K562 (cell line): ENCODE results near the gene CD14. TPM values are rescaled to one million over a fixed set of nuclear protein-coding genes. Genes with fewer than 3 reads are reported as not detected.

ENCODE experiments used
- ATAC-seq: fragments of 200-7000 bp; cut with Tn5 transposase; 3 replicates; pipeline ENCODE4 v1.9.1; 2020; ENCODE audit warnings: moderate library complexity
- BruUV-seq: library from RNA; stranded (reverse); fragments of 400-500 nt; replicated peaks from 2 replicates; lab custom pipeline; 2021; lab: Mats Ljungman, UMichigan
- CTCF ChIA-PET: fragments of 300-600 bp; formaldehyde crosslinking; extraction: SDS; loops from one replicate; lab custom pipeline; 2021; ENCODE audit warnings: low intra/inter-chr PET ratio; lab: Yijun Ruan, JAX
- POLR2A ChIA-PET: fragments of 300-600, 350-650 bp; sonication (Branson Sonifier 250); formaldehyde crosslinking; extraction: SDS; loops from one replicate; lab custom pipeline; 2021; ENCODE audit warnings: antibody characterized with exemption, inconsistent platforms; lab: Yijun Ruan, JAX
- DNase-seq, 4 experiments: peaks; one replicate each; pipeline versions ENCODE4 v3.0.0 to v3.0.0-alpha.2; 2011 to 2018; ENCODE audit warnings: low spot score in 3 of 4, mixed read lengths in 3 of 4; ENCODE audit errors: extremely low read depth in 1 of 4
- FAIRE-seq: peaks from 2 replicates; lab custom pipeline; 2011; peaks lifted over from hg19 to GRCh38; lab: Jason Lieb, UNC
- H2AFZ ChIP-seq: 2 replicates; pipeline ENCODE4 v1.6.0; 2011; ENCODE audit warnings: low read depth, low read length, control low read depth, inconsistent platforms
- H3K27ac ChIP-seq: fragments of 200-600 bp; 3 replicates; pipeline ENCODE4 v1.8.0; 2011; ENCODE audit warnings: low read depth, mild to moderate bottlenecking, control low read depth, inconsistent platforms, low read length, moderate library complexity, mixed read lengths; ENCODE audit errors: extremely low read depth
- H3K27me3 ChIP-seq, 2 experiments: fragments of 300-600 bp in 1 of 2; 2 replicates in 1 of 2; 3 replicates in 1 of 2; pipeline versions ENCODE4 v1.6.0 to v1.8.0; 2011; ENCODE audit warnings: inconsistent platforms in 2 of 2, low read length in 2 of 2, mild to moderate bottlenecking in 1 of 2, mixed read lengths in 1 of 2, moderate library complexity in 1 of 2; ENCODE audit not compliant: control insufficient read depth in 2 of 2, insufficient read depth in 2 of 2
- H3K36me3 ChIP-seq: fragments of 300-600 bp; 3 replicates; pipeline ENCODE4 v1.8.0; 2011; ENCODE audit warnings: mild to moderate bottlenecking, low read length, inconsistent platforms; ENCODE audit not compliant: control insufficient read depth, insufficient read depth
- H3K4me1 ChIP-seq, 2 experiments: fragments of 200-600 bp in 1 of 2; replicated peaks in 1 of 2; 2 replicates in 1 of 2; 3 replicates in 1 of 2; pipeline versions ENCODE4 v1.5.1 to v1.8.0; 2011; ENCODE audit warnings: inconsistent platforms in 2 of 2, low read length in 2 of 2, mild to moderate bottlenecking in 1 of 2, mixed read lengths in 1 of 2, moderate library complexity in 1 of 2; ENCODE audit not compliant: control insufficient read depth in 2 of 2, insufficient read depth in 2 of 2
- H3K4me2 ChIP-seq: 2 replicates; pipeline ENCODE4 v1.6.1; 2011; ENCODE audit warnings: low read length, control low read depth, inconsistent platforms, mixed read lengths; ENCODE audit not compliant: insufficient read depth
- H3K4me3 ChIP-seq: fragments of 200-600 bp; sonication (generic), shearing (Covaris generic); 2 replicates; pipeline ENCODE4 v1.5.1; 2016; ENCODE audit warnings: control low read depth, inconsistent platforms
- H3K79me2 ChIP-seq: fragments of 200-600 bp; 3 replicates; pipeline ENCODE4 v1.8.0; 2011; ENCODE audit warnings: low read length, inconsistent platforms; ENCODE audit not compliant: control insufficient read depth, insufficient read depth
- H3K9ac ChIP-seq, 2 experiments: 2 replicates each; pipeline versions ENCODE4 v1.6.0 to v1.6.1; 2011; ENCODE audit warnings: low read depth in 2 of 2, low read length in 2 of 2, control low read depth in 1 of 2, inconsistent platforms in 1 of 2, mild to moderate bottlenecking in 1 of 2, mixed read lengths in 1 of 2; ENCODE audit not compliant: insufficient read depth in 1 of 2
- H3K9me1 ChIP-seq: one replicate; pipeline ENCODE4 v1.6.0; 2011; ENCODE audit warnings: inconsistent platforms, mild to moderate bottlenecking, low read length, moderate library complexity; ENCODE audit not compliant: control insufficient read depth, insufficient read depth
- H3K9me3 ChIP-seq: replicated peaks from 2 replicates; pipeline ENCODE4 v1.5.1; 2011; ENCODE audit warnings: low read depth, low read length, inconsistent platforms; ENCODE audit not compliant: control insufficient read depth, insufficient read depth
- H4K20me1 ChIP-seq: replicated peaks from 2 replicates; pipeline ENCODE4 v1.6.1; 2011; ENCODE audit warnings: low read length, inconsistent platforms, mixed read lengths; ENCODE audit not compliant: control insufficient read depth, insufficient read depth
- AFF1 ChIP-seq, 2 experiments: fragments of 450-650 bp; IDR thresholded peaks; 2 replicates each; pipeline ENCODE4 v1.6.1; 2018; ENCODE audit warnings: mild to moderate bottlenecking in 2 of 2, low read depth in 1 of 2; ENCODE audit not compliant: partially characterized antibody in 2 of 2
- ARID3A ChIP-seq: IDR thresholded peaks from 2 replicates; pipeline ENCODE4 v1.6.1; 2012; ENCODE audit warnings: low read depth, low read length, improper control_type of control experiment, borderline replicate concordance
- CCAR2 ChIP-seq: fragments of 200-400 bp; formaldehyde crosslinking; IDR thresholded peaks from 2 replicates; pipeline ENCODE4 v1.6.1; 2017; ENCODE audit warnings: mild to moderate bottlenecking, low read depth, low read length
- EP300 ChIP-seq: IDR thresholded peaks from 2 replicates; pipeline ENCODE4 v1.6.1; 2012; ENCODE audit warnings: low read length, improper control_type of control experiment
- GATAD2B ChIP-seq: fragments of 450-650 bp; IDR thresholded peaks from 2 replicates; pipeline ENCODE4 v1.6.1; 2017; ENCODE audit warnings: mild to moderate bottlenecking, borderline replicate concordance
- JUND ChIP-seq, 2 experiments: IDR thresholded peaks; 2 replicates in 1 of 2; 3 replicates in 1 of 2; pipeline ENCODE4 v1.6.1; 2011; ENCODE audit warnings: borderline replicate concordance in 2 of 2, low read depth in 2 of 2, low read length in 2 of 2, improper control_type of control experiment in 1 of 2, missing biosample characterization in 1 of 2, missing genetic modification characterization in 1 of 2, missing genetic modification reagents in 1 of 2
- POLR2G ChIP-seq: fragments of 200-400 bp; formaldehyde crosslinking; IDR thresholded peaks from 2 replicates; pipeline ENCODE4 v1.6.1; 2017; ENCODE audit warnings: low read depth, mild to moderate bottlenecking, antibody characterized with exemption, low read length, moderate library complexity
- RBFOX2 ChIP-seq: fragments of 200-400 bp; formaldehyde crosslinking; IDR thresholded peaks from 2 replicates; pipeline ENCODE4 v1.6.1; 2017; ENCODE audit warnings: low read depth, mild to moderate bottlenecking, low read length, moderate library complexity
- WGBS: fragments of 100-300 bp; shearing (Covaris generic); methylation state at CpG from one replicate; pipeline ENCODE4 v1.1.6; 2016; ENCODE audit warnings: low coverage, mixed read lengths; ENCODE audit not compliant: insufficient coverage; ENCODE audit errors: missing lambda C conversion rate; 5-methylcytosine and 5-hydroxymethylcytosine counted together
- in situ Hi-C: fragments of 300-500 bp; cut with MboI; formaldehyde crosslinking; loops from 4 replicates; pipeline ENCODE4 v1.15.0; 2018; ENCODE audit warnings: inconsistent platforms, mixed read lengths
- intact Hi-C: fragments of 100-400 bp; cut with micrococcal nuclease; formaldehyde crosslinking; loops from 2 replicates; pipeline ENCODE4 v1.14.2; 2022
- polyA plus RNA-seq, 8 experiments: library from polyadenylated mRNA; depleted of rRNA in 4 of 8; stranded (reverse) in 5 of 8; unstranded in 3 of 8; fragments of >200 nt; fragmentation: Nextera tagmentation in 2 of 8; fragmentation: Illumina TruSeq in 1 of 8; extraction: Ambion mirVana in 2 of 8; extraction: Trizol in 1 of 8; gene quantifications; 2 replicates each; pipeline versions ENCODE4 v1.2.1 to v1.2.3, GENCODE V29; 2011 to 2014; ENCODE audit warnings: inconsistent platforms in 1 of 8, missing spikeins in 1 of 8
- total RNA-seq, 7 experiments: library from RNA; depleted of rRNA in 6 of 7; stranded (reverse); fragments of >200 nt in 6 of 7; fragmentation: Illumina TruSeq in 2 of 7; extraction: Trizol in 2 of 7; gene quantifications; 2 replicates each; pipeline versions ENCODE4 v1.2.1 to v1.2.3, GENCODE V29; 2011 to 2021; ENCODE audit warnings: low replicate concordance in 1 of 7

CD14 gene
- total and polyA plus RNA-seq, 9 of the 15 experiments (the other 6 are each of a cell fraction or from before 2014, with no cell fraction given) = 0.07 to 0.47 (median 0.14) TPM; not detected in 2

GRCh38 chr5:140641716-140642115 lies 8.7 kb upstream of the CD14 start:
- in situ Hi-C loops = loop anchor here (5.0 kb wide), 1 partner anchor 74 kb away; no protein-coding TSS in a partner anchor
- ChIA-PET POLR2A (interaction anchor here (0.7 to 1.9 kb wide), 8 partner anchors 11 to 283 kb away, joined by 3 to 10 read pairs (median 4); partner anchors contain the start of genes EIF4EBP3, HARS1, HARS2 and ZMAT2), CTCF (no interaction called here)
- H3K4me1 ChIP-seq = peaks cover 10 to 20% of the 10 kb centered on the region in 2 experiments; a peak in 4 of 5 replicates
- H3K9ac ChIP-seq = peak overlapping the region in 1 of 2 experiments; percentile 64; a peak in 2 of 4 replicates
- 92% methylated on average over 6 of the region's 8 CpGs for WGBS
- no peak overlapping the region for H2AFZ ChIP-seq
- H3K9me3 ChIP-seq = no peaks in the 10 kb centered on the region
- no peak for ATAC-seq
- H3K9me1 ChIP-seq = no peaks in the 10 kb centered on the region
- TF ChIP-seq RBFOX2 (peak; percentile 36; the same call in 1 of the 2 replicates), JUND (IDR thresholded peaks at IDR 0.05; ENCODE audit: borderline replicate concordance, low read depth, low read length) (no peak), JUND (tag; IDR thresholded peaks at IDR 0.05; ENCODE audit: borderline replicate concordance, low read depth, low read length) (no peak), EP300 (no peak), ARID3A (no peak), AFF1 (IDR thresholded peaks at IDR 0.05; ENCODE audit: low read depth in 1 of 2, partially characterized antibody in 2 of 2) (no peak), POLR2G (peak; percentile 32; the same call in 1 of the 2 replicates), GATAD2B (no peak), CCAR2 (no peak)
- H3K36me3 ChIP-seq = peaks cover 58% of the 10 kb centered on the region
- no peaks in the 10 kb centered on the region; a peak in 1 of 5 replicates for H3K27me3 ChIP-seq
- no peaks in the 10 kb centered on the region; the same call in 1 of the 2 replicates for H4K20me1 ChIP-seq
- H3K79me2 ChIP-seq = peaks cover 45% of the 10 kb centered on the region
- H3K4me2 ChIP-seq = no peak overlapping the region
- no peak for DNase-seq
- intact Hi-C loops = no loop called here
- BruUV-seq = no TSS peak
- H3K27ac ChIP-seq = no peak overlapping the region
- no peak for FAIRE-seq
- H3K4me3 ChIP-seq = no peak overlapping the region
